ENCODE results near the gene HS3ST5.

GRCh38 chr6:114390176-114390575, 47.4 kb upstream of the HS3ST5 start:
- TF ChIP-seq CTCF (IDR thresholded peaks at IDR 0.05) (no peak), POLR2A (IDR thresholded peaks at IDR 0.05) (no peak)

Measured in ovary (tissue), 3 donors.